Measurements from ENCODE around the gene TRIM54.

Gene TRIM54

DNA sequence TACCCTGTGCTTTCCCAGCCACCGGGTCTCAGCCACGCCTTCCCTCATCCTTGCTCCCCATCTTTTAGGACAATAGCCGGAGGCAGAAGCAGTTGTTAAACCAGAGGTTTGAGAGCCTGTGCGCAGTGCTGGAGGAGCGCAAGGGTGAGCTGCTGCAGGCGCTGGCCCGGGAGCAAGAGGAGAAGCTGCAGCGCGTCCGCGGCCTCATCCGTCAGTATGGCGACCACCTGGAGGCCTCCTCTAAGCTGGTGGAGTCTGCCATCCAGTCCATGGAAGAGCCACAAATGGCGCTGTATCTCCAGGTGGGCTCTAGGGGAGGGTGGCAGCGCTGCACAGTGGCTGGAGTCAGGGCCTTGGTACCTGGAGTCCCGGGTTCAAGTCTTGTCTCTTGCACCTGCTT, 23.3 kb downstream of the TRIM54 start (continued):
- no peak for TF ChIP-seq ZNF658 (tag by site-specific recombination; IDR thresholded peaks at IDR 0.05)
- TF ChIP-seq, protein P1, sequence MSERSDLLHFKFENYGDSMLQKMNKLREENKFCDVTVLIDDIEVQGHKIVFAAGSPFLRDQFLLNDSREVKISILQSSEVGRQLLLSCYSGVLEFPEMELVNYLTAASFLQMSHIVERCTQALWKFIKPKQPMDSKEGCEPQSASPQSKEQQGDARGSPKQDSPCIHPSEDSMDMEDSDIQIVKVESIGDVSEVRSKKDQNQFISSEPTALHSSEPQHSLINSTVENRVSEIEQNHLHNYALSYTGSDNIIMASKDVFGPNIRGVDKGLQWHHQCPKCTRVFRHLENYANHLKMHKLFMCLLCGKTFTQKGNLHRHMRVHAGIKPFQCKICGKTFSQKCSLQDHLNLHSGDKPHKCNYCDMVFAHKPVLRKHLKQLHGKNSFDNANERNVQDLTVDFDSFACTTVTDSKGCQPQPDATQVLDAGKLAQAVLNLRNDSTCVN (tag by site-specific recombination; optimal IDR thresholded peaks at IDR 0.05) = no peak
- TF ChIP-seq SP2 (tag by site-specific recombination; IDR thresholded peaks at IDR 0.05) = no peak
- TF ChIP-seq ZNF248 (tag by site-specific recombination; IDR thresholded peaks at IDR 0.05) = no peak
- TF ChIP-seq, protein P2, sequence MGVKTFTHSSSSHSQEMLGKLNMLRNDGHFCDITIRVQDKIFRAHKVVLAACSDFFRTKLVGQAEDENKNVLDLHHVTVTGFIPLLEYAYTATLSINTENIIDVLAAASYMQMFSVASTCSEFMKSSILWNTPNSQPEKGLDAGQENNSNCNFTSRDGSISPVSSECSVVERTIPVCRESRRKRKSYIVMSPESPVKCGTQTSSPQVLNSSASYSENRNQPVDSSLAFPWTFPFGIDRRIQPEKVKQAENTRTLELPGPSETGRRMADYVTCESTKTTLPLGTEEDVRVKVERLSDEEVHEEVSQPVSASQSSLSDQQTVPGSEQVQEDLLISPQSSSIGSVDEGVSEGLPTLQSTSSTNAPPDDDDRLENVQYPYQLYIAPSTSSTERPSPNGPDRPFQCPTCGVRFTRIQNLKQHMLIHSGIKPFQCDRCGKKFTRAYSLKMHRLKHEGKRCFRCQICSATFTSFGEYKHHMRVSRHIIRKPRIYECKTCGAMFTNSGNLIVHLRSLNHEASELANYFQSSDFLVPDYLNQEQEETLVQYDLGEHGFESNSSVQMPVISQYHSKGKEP (tag by site-specific recombination; IDR thresholded peaks at IDR 0.05) = no peak
- TF ChIP-seq ZNF132 (tag by site-specific recombination; IDR thresholded peaks at IDR 0.05; ENCODE audit: borderline replicate concordance) = no peak
- TF ChIP-seq ZNF10 (tag by site-specific recombination; IDR thresholded peaks at IDR 0.05) = no peak
- no peak for TF ChIP-seq ZBTB21 (tag by site-specific recombination; IDR thresholded peaks at IDR 0.05)

DNA sequence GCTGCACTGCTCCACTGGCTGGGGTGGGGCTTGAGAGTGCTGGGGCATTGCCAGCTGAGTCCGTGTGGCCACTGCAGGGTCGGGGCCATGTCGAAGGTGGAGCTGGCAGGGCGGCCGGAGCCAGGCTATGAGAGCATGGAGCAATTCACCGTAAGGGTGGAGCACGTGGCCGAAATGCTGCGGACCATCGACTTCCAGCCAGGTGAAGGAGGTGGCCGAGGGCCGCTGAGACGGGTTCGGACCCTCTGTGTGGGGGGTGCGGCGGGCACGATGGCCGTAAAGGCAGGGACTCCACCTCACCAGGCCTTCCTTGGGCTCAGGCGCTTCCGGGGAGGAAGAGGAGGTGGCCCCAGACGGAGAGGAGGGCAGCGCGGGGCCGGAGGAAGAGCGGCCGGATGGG, 23.9 kb downstream of the TRIM54 start:
- ChIA-PET CTCF (interaction anchor here (0.6 to 17.4 kb wide), 4 partner anchors 17 to 210 kb away, joined by 3 to 211 read pairs (median 4); partner anchors contain the start of gene TRIM54), POLR2A (no interaction called here)
- TF ChIP-seq ZNF221 (tag by site-specific recombination; IDR thresholded peaks at IDR 0.05; ENCODE audit: borderline replicate concordance) (no peak), ZNF112 (tag by site-specific recombination; IDR thresholded peaks at IDR 0.05) (no peak), ZBTB20 (tag by site-specific recombination; IDR thresholded peaks at IDR 0.05) (no peak), ZNF610 (tag by site-specific recombination; IDR thresholded peaks at IDR 0.05; ENCODE audit: borderline replicate concordance) (no peak), ZNF311 (tag by site-specific recombination; IDR thresholded peaks at IDR 0.05; ENCODE audit: borderline replicate concordance) (no peak), TRIM28 (IDR thresholded peaks at IDR 0.05; ENCODE audit: borderline replicate concordance, low read length) (no peak)
- TF ChIP-seq, protein P3, sequence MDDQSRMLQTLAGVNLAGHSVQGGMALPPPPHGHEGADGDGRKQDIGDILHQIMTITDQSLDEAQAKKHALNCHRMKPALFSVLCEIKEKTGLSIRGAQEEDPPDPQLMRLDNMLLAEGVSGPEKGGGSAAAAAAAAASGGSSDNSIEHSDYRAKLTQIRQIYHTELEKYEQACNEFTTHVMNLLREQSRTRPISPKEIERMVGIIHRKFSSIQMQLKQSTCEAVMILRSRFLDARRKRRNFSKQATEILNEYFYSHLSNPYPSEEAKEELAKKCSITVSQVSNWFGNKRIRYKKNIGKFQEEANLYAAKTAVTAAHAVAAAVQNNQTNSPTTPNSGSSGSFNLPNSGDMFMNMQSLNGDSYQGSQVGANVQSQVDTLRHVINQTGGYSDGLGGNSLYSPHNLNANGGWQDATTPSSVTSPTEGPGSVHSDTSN (CRISPR knock-in tag; IDR thresholded peaks at IDR 0.05) = no peak
- TF ChIP-seq, protein P4, sequence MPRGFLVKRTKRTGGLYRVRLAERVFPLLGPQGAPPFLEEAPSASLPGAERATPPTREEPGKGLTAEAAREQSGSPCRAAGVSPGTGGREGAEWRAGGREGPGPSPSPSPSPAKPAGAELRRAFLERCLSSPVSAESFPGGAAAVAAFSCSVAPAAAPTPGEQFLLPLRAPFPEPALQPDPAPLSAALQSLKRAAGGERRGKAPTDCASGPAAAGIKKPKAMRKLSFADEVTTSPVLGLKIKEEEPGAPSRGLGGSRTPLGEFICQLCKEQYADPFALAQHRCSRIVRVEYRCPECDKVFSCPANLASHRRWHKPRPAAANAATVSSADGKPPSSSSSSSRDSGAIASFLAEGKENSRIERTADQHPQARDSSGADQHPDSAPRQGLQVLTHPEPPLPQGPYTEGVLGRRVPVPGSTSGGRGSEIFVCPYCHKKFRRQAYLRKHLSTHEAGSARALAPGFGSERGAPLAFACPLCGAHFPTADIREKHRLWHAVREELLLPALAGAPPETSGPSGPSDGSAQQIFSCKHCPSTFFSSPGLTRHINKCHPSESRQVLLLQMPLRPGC (tag by site-specific recombination; IDR thresholded peaks at IDR 0.05) = no peak
- H3K9me3 ChIP-seq (ENCODE audit: control insufficient read depth, insufficient read depth, low read depth, low read length) = no peaks in the 10 kb centered on the region
- no peak overlapping the region for H3K27ac ChIP-seq (ENCODE audit: extremely low read depth, low read depth, low read length)
- H3K4me3 ChIP-seq (ENCODE audit: low read depth, low read length) = no peak overlapping the region
- H3K4me1 ChIP-seq (ENCODE audit: control insufficient read depth, insufficient read depth, low read length) = no peaks in the 10 kb centered on the region
- H3K36me3 ChIP-seq (ENCODE audit: control insufficient read depth in 2 of 2, insufficient read depth in 1 of 2, low read length in 2 of 2) = peaks cover 0 to 16% of the 10 kb centered on the region in 2 experiments; a peak in 2 of 3 replicates

DNA sequence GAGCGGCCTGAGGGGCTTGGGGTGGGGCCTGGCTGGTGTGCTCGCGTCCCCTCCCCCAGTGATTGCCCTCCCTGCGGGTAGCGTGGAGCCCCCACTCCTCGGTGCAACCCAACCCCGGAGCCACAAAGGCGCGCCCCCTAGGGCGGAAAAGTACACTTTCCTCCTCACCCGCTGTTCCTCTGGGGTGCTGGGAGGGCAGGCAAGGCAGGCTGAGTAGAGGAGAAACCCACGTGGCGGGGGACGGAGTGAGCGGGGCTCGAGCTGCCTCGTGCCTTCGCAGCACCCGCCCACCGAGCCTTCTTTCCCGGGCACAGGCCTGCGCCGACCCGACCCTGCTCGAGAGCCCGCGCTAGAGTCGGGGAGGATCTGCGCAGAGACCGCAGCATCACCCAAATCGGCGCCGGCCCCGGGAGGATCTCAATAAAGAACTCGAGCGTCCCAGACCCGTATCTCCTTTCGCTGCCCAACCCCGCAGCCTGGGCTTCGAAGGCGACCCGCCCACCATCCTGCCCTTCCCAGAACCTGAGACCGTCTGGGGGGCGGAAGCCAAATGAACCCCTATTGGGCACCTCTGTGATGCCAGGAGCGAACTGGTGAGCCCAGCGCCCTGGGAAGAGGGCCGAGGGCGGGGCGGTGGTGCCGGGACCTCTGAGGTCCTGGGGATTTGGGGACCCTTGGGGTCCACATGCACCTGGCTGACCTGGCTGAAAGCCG, 24.5 kb downstream of the TRIM54 start:
- CTCF ChIA-PET = interaction anchor here (0.6 to 17.4 kb wide), 2 partner anchors 17 to 24 kb away, joined by 3 to 211 read pairs; partner anchors contain the start of gene TRIM54
- Histone ChIP-seq H3K9me3 (ENCODE audit: control insufficient read depth, insufficient read depth, low read depth, low read length) (no peaks in the 10 kb centered on the region), H3K36me3 (ENCODE audit: control insufficient read depth in 2 of 2, insufficient read depth in 1 of 2, low read length in 2 of 2) (peaks cover 0 to 22% of the 10 kb centered on the region in 2 experiments; a peak in 2 of 3 replicates), H3K4me1 (ENCODE audit: control insufficient read depth, insufficient read depth, low read length) (no peaks in the 10 kb centered on the region), H3K27ac (ENCODE audit: extremely low read depth, low read depth, low read length) (no peak overlapping the region), H3K4me3 (ENCODE audit: low read depth, low read length) (no peak overlapping the region)
- POLR2A ChIA-PET = no interaction called here
- TF ChIP-seq YY1 (tag by site-specific recombination; IDR thresholded peaks at IDR 0.05) = no peak
- no peak for TF ChIP-seq ZNF510 (tag by site-specific recombination; IDR thresholded peaks at IDR 0.05; ENCODE audit: insufficient replicate concordance)
